ENCODE measurements around the gene KRTAP17-1. TPM values are rescaled to one million over a fixed set of nuclear protein-coding genes. Genes with fewer than 3 reads are reported as not detected.

Gene KRTAP17-1
- total RNA-seq, 2 donors from 2014 or later: not detected

DNA sequence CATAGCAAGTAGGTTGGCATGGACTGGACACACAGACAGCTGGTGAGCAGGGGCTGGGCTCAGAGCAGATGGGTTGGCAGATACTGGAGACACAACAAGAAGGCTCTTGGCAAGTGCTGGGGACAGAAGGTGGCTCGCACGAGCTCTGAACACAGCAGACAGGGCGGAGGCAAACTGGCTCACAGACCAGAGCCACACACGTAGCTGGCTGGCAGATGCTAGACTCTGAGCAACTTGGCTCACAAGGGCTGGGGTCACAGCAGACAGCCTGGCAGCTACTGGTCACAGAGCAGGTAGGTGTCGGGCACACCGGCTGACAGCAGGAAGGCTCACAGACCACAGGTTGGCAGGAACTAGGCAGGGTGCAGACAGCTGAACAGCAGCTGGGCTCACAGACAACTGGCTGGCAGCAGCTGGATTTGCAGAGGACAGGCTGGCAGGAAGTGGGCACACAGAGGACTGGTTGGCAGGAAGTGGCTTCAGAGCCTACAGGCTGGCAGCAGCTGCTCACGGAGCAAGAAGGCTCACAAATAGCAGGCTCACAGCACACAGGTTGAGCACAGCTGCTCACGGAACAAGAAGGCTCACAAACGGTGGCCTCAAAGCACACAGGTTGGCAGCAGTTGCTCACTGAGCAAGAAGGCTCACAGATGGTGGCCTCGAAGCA, 7.1 kb downstream of the KRTAP17-1 start:
- Mint-ChIP-seq H3K27me3 (ENCODE audit: low read depth) (no peaks in the 10 kb centered on the region), H3K4me3 (peak overlapping the region; percentile 76 to 80), H3K9me3 (no peaks in the 10 kb centered on the region), H3K4me1 (ENCODE audit: low read depth) (peaks cover 42% of the 10 kb centered on the region), H3K27ac (peak overlapping the region; percentile 79), H3K36me3 (ENCODE audit: insufficient read depth in 2 of 2) (no peaks in the 10 kb centered on the region)
- DNase-seq: peak; percentile 59 to 63
- ATAC-seq (replicated peaks in 1 of 2): peak; percentile 88

DNA sequence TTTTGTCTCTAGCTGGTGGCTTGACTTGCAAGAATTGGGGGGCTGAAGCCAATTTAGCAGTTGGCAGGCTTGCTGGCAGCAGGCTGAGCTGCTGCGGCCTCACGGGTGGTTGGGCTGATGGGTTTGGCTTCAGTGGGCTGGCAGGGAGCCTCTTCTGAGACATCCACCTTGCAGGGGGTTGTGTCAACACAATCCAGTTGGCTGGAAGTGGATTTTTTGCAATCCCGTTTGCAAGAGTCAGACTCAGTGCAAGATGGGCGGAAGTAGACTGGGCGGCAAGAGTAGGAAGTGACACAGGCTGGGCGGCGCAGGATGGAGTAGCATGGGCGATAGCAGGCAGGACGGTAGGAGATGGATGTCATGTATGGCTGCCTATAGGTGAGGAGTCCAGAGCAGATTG, 7.9 kb downstream of the KRTAP17-1 start:
- peaks cover 42% of the 10 kb centered on the region for H3K4me1 Mint-ChIP-seq (ENCODE audit: low read depth)
- DNase-seq: no peak
- no peaks in the 10 kb centered on the region for H3K36me3 Mint-ChIP-seq (ENCODE audit: insufficient read depth in 2 of 2)
- H3K27me3 Mint-ChIP-seq (ENCODE audit: low read depth): no peaks in the 10 kb centered on the region
- H3K9me3 Mint-ChIP-seq: no peaks in the 10 kb centered on the region
- H3K27ac Mint-ChIP-seq: peak overlapping the region; percentile 54
- ATAC-seq (replicated peaks in 1 of 2): no peak
- peak overlapping the region; percentile 76 to 80 for H3K4me3 Mint-ChIP-seq

DNA sequence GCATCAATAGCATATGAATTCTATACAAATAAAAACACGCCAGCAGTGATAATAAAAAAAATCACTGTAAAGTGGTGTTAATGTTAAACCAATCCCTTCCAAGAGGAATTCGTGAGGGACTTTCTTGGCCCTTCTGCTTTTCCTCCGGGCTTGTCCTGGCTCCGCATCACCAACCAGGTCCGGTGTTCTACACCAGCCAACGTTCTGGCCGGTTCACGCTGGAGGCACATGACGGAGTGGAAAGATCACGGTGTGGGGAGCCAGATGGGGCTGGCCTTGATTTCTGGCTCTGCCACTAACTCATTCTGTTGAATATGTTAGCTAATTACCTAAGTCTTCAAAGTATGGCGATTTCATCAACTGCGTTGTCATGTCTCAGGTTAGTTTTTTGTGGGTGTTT, 11.4 kb downstream of the KRTAP17-1 start:
- Mint-ChIP-seq H3K4me3 (no peak overlapping the region), H3K36me3 (ENCODE audit: insufficient read depth in 2 of 2) (no peaks in the 10 kb centered on the region), H3K4me1 (ENCODE audit: low read depth) (peaks cover 26% of the 10 kb centered on the region)

DNA sequence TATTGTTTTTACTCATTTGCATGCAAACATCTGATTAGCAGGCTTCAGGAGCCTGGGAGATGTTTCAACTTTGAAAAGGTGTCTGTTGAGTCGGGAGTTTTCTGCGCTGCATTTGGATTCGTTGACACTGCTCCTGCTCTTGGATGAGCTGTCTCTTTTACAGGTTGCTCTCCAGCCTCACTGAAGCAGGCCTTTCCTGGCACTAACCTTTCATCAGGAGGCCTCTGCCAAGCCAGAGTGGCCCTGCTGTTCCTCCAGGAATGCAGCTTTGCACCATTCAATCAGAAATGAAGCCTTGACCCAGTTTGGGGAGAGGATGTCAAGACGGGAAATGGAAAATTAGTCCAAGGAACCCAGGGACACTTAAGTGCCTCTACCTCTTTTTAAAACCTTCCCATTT, 12.5 kb downstream of the KRTAP17-1 start:
- Mint-ChIP-seq H3K4me1 (ENCODE audit: low read depth) (peaks cover 15% of the 10 kb centered on the region), H3K27me3 (ENCODE audit: low read depth) (no peaks in the 10 kb centered on the region), H3K36me3 (ENCODE audit: insufficient read depth in 2 of 2) (no peaks in the 10 kb centered on the region), H3K27ac (no peak overlapping the region), H3K4me3 (no peak overlapping the region), H3K9me3 (no peaks in the 10 kb centered on the region)
- no peak for ATAC-seq (replicated peaks in 1 of 2)
- DNase-seq: no peak

More for the DNA sequence above, 11.4 kb downstream of the KRTAP17-1 start:
- DNase-seq (no peak), ATAC-seq (replicated peaks in 1 of 2) (no peak)
- no peaks in the 10 kb centered on the region for H3K9me3 Mint-ChIP-seq
- H3K27me3 Mint-ChIP-seq (ENCODE audit: low read depth): no peaks in the 10 kb centered on the region
- H3K27ac Mint-ChIP-seq: no peak overlapping the region

DNA sequence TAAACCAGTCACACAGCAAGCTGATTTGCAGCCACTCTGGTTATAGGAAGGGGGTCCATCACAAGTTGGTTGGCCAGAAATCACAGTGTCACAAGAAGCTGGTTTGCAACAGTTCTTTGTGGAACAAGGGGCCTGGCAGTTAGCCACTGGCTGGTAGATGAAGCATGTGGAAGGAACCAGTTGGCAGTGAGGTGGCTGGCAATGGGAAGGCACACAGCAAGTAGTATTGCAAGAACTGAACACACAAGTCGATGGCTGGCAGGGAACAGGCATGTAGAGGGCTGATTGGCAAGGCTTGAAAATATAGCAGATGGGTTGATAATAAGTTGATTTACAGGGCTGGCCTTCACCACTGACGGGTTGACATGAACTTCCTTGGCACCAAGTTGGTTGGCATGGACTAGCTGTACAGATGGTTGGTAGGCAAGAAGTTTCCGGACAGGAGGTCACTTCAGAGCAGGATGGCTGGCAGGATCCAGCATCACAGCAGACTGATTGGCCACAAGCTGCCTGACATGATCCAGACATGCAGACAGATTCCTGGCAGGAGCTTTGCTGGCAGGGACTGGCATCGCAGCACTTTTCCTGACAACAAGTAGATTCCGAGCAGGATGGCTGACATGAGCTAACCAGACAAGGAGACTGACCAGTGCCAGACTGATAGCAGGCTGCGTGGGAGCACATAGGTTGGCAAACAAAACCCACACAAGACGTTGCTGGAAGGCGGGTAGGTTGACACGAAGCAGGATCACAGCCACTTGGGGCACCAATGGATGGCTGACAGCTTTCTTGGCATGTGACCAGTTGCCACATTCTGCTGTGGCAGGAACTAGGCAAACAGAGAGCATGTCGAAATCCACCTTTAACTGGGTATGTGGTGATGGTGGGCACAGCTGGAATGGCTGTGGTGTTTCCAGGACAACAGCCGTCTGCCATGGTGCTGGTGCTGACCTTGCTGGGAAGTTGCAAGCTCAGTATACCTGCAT, 13.3 kb downstream of the KRTAP17-1 start, which contains the start of gene KRTAP29-1:
Gene KRTAP29-1 (minus strand): TSS at position 936 of the 986 bp plus-strand sequence. CDS start 0 bp downstream, at position 936.
- Mint-ChIP-seq H3K27me3 (ENCODE audit: low read depth) (no peaks in the 10 kb centered on the region), H3K27ac (no peak within 1 kb of the TSS), H3K4me3 (no peak within 1 kb of the TSS), H3K9me3 (no peaks in the 10 kb centered on the region), H3K36me3 (ENCODE audit: insufficient read depth in 2 of 2) (no peaks in the 10 kb centered on the region), H3K4me1 (ENCODE audit: low read depth) (peaks cover 8% of the 10 kb centered on the region)
- DNase-seq (no peak), ATAC-seq (replicated peaks in 1 of 2) (no peak)

DNA sequence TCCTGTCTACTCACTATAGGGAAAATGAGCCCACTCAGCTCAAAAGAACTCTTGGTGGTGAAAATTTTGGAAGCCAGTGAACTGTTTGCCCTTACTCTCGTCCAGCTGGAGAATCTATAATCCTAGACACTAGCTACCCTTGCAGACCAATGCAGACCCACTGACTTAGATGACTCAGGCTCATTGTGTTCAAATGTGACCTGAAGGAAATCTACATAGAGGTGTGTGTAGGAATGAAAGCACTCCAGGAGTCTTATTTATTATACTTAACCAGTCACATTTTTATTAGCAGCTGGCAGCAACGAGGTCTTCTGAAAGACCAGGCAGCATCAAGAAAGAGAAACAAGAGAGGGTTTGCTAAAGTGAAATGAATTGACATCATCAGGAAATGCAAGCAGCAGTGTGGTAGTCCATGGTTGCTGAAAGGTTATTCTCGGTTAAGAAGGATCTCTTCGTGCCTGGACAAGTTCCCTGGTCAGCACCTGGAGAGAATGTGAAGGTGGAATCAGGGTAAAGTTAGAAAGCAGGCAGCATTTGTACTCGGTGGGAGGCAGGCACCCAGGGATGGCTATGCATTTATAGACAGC, 14.2 kb downstream of the KRTAP17-1 start:
- Mint-ChIP-seq H3K27me3 (ENCODE audit: low read depth) (no peaks in the 10 kb centered on the region), H3K27ac (no peak overlapping the region), H3K9me3 (no peaks in the 10 kb centered on the region), H3K4me3 (no peak overlapping the region), H3K4me1 (ENCODE audit: low read depth) (no peaks in the 10 kb centered on the region), H3K36me3 (ENCODE audit: insufficient read depth in 2 of 2) (no peaks in the 10 kb centered on the region)
- ATAC-seq (replicated peaks in 1 of 2) (no peak), DNase-seq (no peak)

DNA sequence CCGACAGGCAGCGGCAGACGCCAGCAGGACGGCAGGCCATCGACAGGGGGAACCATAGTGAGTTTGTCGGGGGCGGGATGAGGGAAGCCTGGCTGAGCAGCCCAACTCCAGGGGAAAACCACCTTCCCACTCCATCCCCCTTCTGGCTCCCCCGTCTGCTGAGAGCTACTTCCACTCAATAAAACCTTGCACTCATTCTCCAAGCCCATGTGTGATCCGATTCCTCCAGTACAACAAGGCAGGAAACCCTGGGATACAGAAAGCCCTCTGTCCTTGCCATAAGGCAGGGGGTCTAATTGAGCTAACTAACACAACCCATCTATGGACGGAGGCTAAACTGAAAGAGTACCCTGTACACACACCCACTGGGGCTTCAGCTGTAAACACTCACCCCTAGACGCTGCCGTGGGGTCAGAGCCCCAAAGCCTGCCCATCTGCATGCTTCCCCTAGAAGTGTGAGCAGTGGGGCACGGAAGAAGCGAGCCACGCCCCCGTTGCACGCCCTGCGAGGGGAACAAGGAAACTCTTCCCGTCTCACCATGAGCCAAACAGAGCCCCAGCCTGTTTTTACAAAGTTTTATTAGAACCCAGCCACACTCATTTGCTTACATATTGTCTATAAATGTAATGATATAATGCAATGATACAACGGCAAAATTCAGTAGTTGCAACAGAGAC, 16.9 kb downstream of the KRTAP17-1 start:
- Mint-ChIP-seq H3K4me3 (no peak overlapping the region), H3K4me1 (ENCODE audit: low read depth) (no peaks in the 10 kb centered on the region), H3K27me3 (ENCODE audit: low read depth) (no peaks in the 10 kb centered on the region), H3K36me3 (ENCODE audit: insufficient read depth in 2 of 2) (no peaks in the 10 kb centered on the region), H3K9me3 (no peaks in the 10 kb centered on the region), H3K27ac (no peak overlapping the region)
- DNase-seq (no peak), ATAC-seq (replicated peaks in 1 of 2) (no peak)

DNA sequence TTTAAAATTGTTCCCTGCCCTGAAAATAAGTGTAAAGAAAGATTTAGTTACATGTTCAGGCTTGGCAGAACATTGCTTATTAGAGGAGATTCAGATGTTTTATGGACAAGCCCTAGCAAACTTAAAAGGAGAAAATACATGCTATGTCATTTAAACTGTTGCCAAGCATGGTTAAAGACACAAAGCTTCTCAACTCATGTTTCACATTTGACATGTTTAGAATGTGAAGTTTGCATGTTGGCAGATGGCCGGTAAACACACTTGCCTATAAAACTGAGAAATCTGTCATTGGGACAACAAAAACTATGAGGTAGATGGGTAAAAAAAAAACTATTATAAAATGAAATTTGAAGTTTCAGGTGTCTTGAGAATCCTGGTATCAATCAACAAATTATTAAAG, 18.7 kb downstream of the KRTAP17-1 start:
- no peaks in the 10 kb centered on the region for H3K4me1 Mint-ChIP-seq (ENCODE audit: low read depth)
- H3K27me3 Mint-ChIP-seq (ENCODE audit: low read depth): no peaks in the 10 kb centered on the region
- ATAC-seq (replicated peaks in 1 of 2) (no peak), DNase-seq (no peak)
- no peak overlapping the region for H3K4me3 Mint-ChIP-seq
- H3K9me3 Mint-ChIP-seq: no peaks in the 10 kb centered on the region
- no peak overlapping the region for H3K27ac Mint-ChIP-seq
- no peaks in the 10 kb centered on the region for H3K36me3 Mint-ChIP-seq (ENCODE audit: insufficient read depth in 2 of 2)

DNA sequence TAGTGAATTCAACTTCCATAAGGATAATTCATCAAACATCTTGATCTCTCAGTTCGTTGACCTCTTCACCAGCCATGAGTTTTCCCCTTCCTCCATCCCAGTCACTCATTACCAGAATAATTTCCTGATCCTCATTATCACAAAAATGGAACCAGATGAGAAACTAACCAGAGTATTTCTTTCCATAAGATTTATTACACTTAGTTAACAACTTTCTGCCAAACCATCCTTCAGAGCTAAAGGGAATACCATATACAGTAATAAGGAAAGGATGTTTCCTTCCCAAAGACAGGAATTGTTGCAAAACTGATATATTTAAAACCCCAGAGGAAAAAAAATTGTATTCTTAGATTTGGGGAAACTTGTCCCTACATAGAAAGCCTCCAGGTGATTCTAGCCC, 21.5 kb downstream of the KRTAP17-1 start:
- Mint-ChIP-seq H3K9me3 (no peaks in the 10 kb centered on the region), H3K27ac (no peak overlapping the region), H3K36me3 (ENCODE audit: insufficient read depth in 2 of 2) (no peaks in the 10 kb centered on the region), H3K4me3 (no peak overlapping the region), H3K27me3 (ENCODE audit: low read depth) (no peaks in the 10 kb centered on the region), H3K4me1 (ENCODE audit: low read depth) (no peaks in the 10 kb centered on the region)
- DNase-seq (no peak), ATAC-seq (replicated peaks in 1 of 2) (no peak)

DNA sequence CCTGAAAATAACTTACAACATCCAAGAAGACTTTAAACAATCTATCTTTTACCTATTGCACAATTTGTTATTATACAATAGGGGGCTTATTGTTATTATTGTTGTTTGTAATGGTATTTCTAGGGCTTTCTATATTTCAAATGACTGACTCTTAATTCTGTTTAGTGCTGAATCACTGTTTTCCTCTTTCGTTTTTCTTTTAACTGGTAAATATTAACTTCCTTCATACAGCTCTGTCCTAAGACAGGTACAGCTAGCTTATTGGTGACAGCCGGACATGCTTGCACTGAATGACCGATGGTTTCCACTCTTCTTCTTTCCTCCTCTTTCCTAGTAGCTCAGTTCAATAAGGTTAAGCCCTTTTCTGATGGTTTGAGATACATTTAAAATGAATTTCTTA, 28.5 kb downstream of the KRTAP17-1 start:
- no peaks in the 10 kb centered on the region for H3K36me3 Mint-ChIP-seq (ENCODE audit: insufficient read depth in 2 of 2)
- H3K4me3 Mint-ChIP-seq: no peak overlapping the region
- ATAC-seq (replicated peaks in 1 of 2): no peak
- DNase-seq: no peak
- H3K27ac Mint-ChIP-seq: no peak overlapping the region
- H3K9me3 Mint-ChIP-seq: no peaks in the 10 kb centered on the region
- H3K4me1 Mint-ChIP-seq (ENCODE audit: low read depth): peaks cover 9% of the 10 kb centered on the region
- H3K27me3 Mint-ChIP-seq (ENCODE audit: low read depth): no peaks in the 10 kb centered on the region

DNA sequence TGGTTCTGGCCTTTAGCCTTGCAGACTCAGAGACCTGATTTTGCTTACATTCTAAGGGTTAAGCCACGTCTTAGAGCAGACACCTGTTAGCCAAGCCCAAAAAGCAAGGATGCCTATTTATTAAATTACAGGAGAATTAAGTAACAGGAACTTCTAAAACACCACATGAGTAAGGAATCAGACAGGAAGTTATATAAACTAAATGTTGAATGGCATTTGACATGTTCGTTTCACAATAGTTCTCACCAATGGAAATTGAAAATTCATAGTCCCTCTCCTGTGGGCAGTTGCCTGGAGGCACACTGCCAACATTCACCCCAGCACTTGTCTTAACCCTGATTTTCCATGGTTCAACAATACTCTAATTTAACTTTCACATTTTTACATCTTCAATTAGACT, 31.0 kb downstream of the KRTAP17-1 start:
- ATAC-seq (replicated peaks in 1 of 2): no peak

DNA sequence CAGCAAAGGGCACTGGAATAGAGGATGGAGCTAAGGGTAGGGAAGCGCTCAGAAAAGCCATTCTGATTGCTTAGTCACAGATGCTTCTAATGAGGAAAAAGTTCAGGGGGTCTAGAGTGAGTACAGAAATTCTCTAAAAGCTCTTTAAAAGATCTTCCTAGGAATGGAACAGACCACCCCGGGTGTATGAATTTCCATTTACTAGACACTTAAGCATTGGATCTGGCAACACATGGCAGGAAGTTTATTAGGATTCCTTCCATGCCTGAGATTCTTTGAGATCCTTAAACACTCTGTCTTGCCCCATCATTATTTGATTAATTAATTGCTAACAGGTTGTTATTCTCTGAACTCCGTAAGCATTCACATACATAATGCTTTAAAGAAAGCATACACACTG, 31.5 kb downstream of the KRTAP17-1 start:
- no peaks in the 10 kb centered on the region for H3K9me3 Mint-ChIP-seq
- no peak for ATAC-seq (replicated peaks in 1 of 2)
- no peaks in the 10 kb centered on the region for H3K27me3 Mint-ChIP-seq (ENCODE audit: low read depth)
- H3K27ac Mint-ChIP-seq: no peak overlapping the region
- H3K4me1 Mint-ChIP-seq (ENCODE audit: low read depth): peaks cover 9% of the 10 kb centered on the region
- no peaks in the 10 kb centered on the region for H3K36me3 Mint-ChIP-seq (ENCODE audit: insufficient read depth in 2 of 2)
- no peak for DNase-seq
- H3K4me3 Mint-ChIP-seq: no peak overlapping the region

More for the DNA sequence above, 31.0 kb downstream of the KRTAP17-1 start:
- Mint-ChIP-seq H3K27ac (no peak overlapping the region), H3K27me3 (ENCODE audit: low read depth) (no peaks in the 10 kb centered on the region), H3K4me1 (ENCODE audit: low read depth) (peaks cover 9% of the 10 kb centered on the region), H3K9me3 (no peaks in the 10 kb centered on the region), H3K4me3 (no peak overlapping the region), H3K36me3 (ENCODE audit: insufficient read depth in 2 of 2) (no peaks in the 10 kb centered on the region)
- DNase-seq: no peak
